Karpas-422 (cell line): Measurements from ENCODE around the gene CPNE9. TPM values are rescaled to one million over a fixed set of nuclear protein-coding genes. Genes with fewer than 3 reads are reported as not detected.

Experiments
- total RNA-seq: library from RNA; depleted of rRNA; stranded (reverse); fragments of >200 nt; shearing (Covaris generic); gene quantifications from 2 replicates; pipeline ENCODE4 v1.2.3, GENCODE V29; 2014; ENCODE audit warnings: low replicate concordance; rRNA removed

The CPNE9 gene
- total RNA-seq, 1 experiment from 2014 or later: not detected

Other genes starting within 250 kb of the CPNE9 start
- gene LHFPL4, start 150.0 kb upstream of the CPNE9 start, total RNA-seq: not detected in 2 replicates
- 47.4 and 49.1 TPM in 2 replicates for gene MTMR14, start 54.3 kb upstream of the CPNE9 start, total RNA-seq
- gene BRPF1, start 27.9 kb downstream of the CPNE9 start, total RNA-seq: 14.5 and 28.2 TPM in 2 replicates
- gene OGG1, start 46.1 kb downstream of the CPNE9 start, total RNA-seq: 22.1 and 48.7 TPM in 2 replicates
- 41.6 and 86.6 TPM in 2 replicates for gene CAMK1, start 66.1 kb downstream of the CPNE9 start, total RNA-seq
- gene TADA3, start 88.6 kb downstream of the CPNE9 start, total RNA-seq: 80.2 and 122 TPM in 2 replicates
- gene ARPC4, start 89.2 kb downstream of the CPNE9 start, total RNA-seq: 102 and 123 TPM in 2 replicates
- 79.3 and 84.6 TPM in 2 replicates for gene TTLL3, start 106.4 kb downstream of the CPNE9 start, total RNA-seq
- gene RPUSD3, start 140.2 kb downstream of the CPNE9 start, total RNA-seq: 49.9 and 62.5 TPM in 2 replicates
- not detected in 2 replicates for gene CIDEC, start 176.4 kb downstream of the CPNE9 start, total RNA-seq
- 33.5 and 39.2 TPM in 2 replicates for gene JAGN1, start 186.8 kb downstream of the CPNE9 start, total RNA-seq
- gene IL17RE, start 199.0 kb downstream of the CPNE9 start, total RNA-seq: not detected in 2 replicates
- gene IL17RC, start 213.3 kb downstream of the CPNE9 start, total RNA-seq: 0.54 and 2.5 TPM in 2 replicates
- gene CRELD1, start 230.0 kb downstream of the CPNE9 start, total RNA-seq: 5.6 and 33.7 TPM in 2 replicates
- gene PRRT3, start 248.6 kb downstream of the CPNE9 start, total RNA-seq: 1.0 and 2.1 TPM in 2 replicates